Central memory CD8-positive, alpha-beta T cell (primary cell): Measurements from ENCODE around the gene TBC1D22A.
"Not testable (repeated sequence)": the region's sequence is repeated elsewhere in the genome, so short reads cannot be mapped to it uniquely, and the experiment has no call there.

Experiments used
- ATAC-seq: fragments of 150-1000 bp; cut with Tn5 transposase; replicated peaks from 2 replicates; pipeline ENCODE4 v1.10.0; 2022; ENCODE audit warnings: mild to moderate bottlenecking, moderate FRiP score, moderate number of reproducible peaks; ENCODE audit not compliant: poor library complexity, severe bottlenecking; ENCODE audit errors: extremely low read depth
- DNase-seq, 2 donors: peaks; one replicate each; pipeline ENCODE4 v3.0.0; 2021; ENCODE audit warnings: low spot score in 2 of 2
- H3K27ac Mint-ChIP-seq: one replicate; pipeline ENCODE4 v1.8.0; 2022; ENCODE audit warnings: low read depth, mild to moderate bottlenecking, moderate library complexity, mixed read lengths
- H3K27me3 Mint-ChIP-seq: one replicate; pipeline ENCODE4 v1.8.0; 2022; ENCODE audit warnings: mixed read lengths
- H3K36me3 Mint-ChIP-seq: one replicate; pipeline ENCODE4 v1.8.0; 2022; ENCODE audit warnings: mild to moderate bottlenecking, moderate library complexity, mixed read lengths; ENCODE audit not compliant: insufficient read depth
- H3K4me1 Mint-ChIP-seq: one replicate; pipeline ENCODE4 v1.8.0; 2022; ENCODE audit warnings: mixed read lengths
- H3K4me3 Mint-ChIP-seq: one replicate; pipeline ENCODE4 v1.8.0; 2022; ENCODE audit warnings: mild to moderate bottlenecking, moderate library complexity, mixed read lengths
- H3K9me3 Mint-ChIP-seq: one replicate; pipeline ENCODE4 v1.8.0; 2022; ENCODE audit warnings: mixed read lengths

The TBC1D22A gene

GRCh38 chr22:47167056-47167455 lies 404.6 kb downstream of the TBC1D22A start:
- no peaks in the 10 kb centered on the region for H3K27me3 Mint-ChIP-seq
- H3K4me1 Mint-ChIP-seq = no peaks in the 10 kb centered on the region
- peaks cover 7% of the 10 kb centered on the region for H3K36me3 Mint-ChIP-seq
- H3K9me3 Mint-ChIP-seq = no peaks in the 10 kb centered on the region
- ATAC-seq (no peak), DNase-seq (no peak)
- no peak overlapping the region for H3K27ac Mint-ChIP-seq
- H3K4me3 Mint-ChIP-seq = no peak overlapping the region

GRCh38 chr22:47167921-47168320 lies 405.5 kb downstream of the TBC1D22A start:
- not testable (repeated sequence) for DNase-seq, H3K27ac Mint-ChIP-seq, H3K4me1 Mint-ChIP-seq, ATAC-seq, H3K27me3 Mint-ChIP-seq, H3K4me3 Mint-ChIP-seq, H3K36me3 Mint-ChIP-seq, H3K9me3 Mint-ChIP-seq

GRCh38 chr22:47168441-47168840 lies 406.0 kb downstream of the TBC1D22A start:
- ATAC-seq (no peak), DNase-seq (no peak)
- H3K27ac Mint-ChIP-seq = no peak overlapping the region
- no peak overlapping the region for H3K4me3 Mint-ChIP-seq
- no peaks in the 10 kb centered on the region for H3K27me3 Mint-ChIP-seq
- peaks cover 8% of the 10 kb centered on the region for H3K36me3 Mint-ChIP-seq
- no peaks in the 10 kb centered on the region for H3K4me1 Mint-ChIP-seq
- no peaks in the 10 kb centered on the region for H3K9me3 Mint-ChIP-seq

GRCh38 chr22:47168900-47169800 lies 406.7 kb downstream of the TBC1D22A start:
- DNase-seq = no peak
- Mint-ChIP-seq H3K9me3 (no peaks in the 10 kb centered on the region), H3K27ac (no peak overlapping the region)

GRCh38 chr22:47169801-47170140 lies 407.3 kb downstream of the TBC1D22A start:
- H3K27ac Mint-ChIP-seq = no peak overlapping the region

More at GRCh38 chr22:47168900-47169800, 406.7 kb downstream of the TBC1D22A start:
- peaks cover 10% of the 10 kb centered on the region for H3K36me3 Mint-ChIP-seq
- H3K27me3 Mint-ChIP-seq = no peaks in the 10 kb centered on the region
- H3K4me3 Mint-ChIP-seq = no peak overlapping the region
- no peak for ATAC-seq
- no peaks in the 10 kb centered on the region for H3K4me1 Mint-ChIP-seq

GRCh38 chr22:47170511-47171440 lies 408.3 kb downstream of the TBC1D22A start:
- ATAC-seq, H3K27me3 Mint-ChIP-seq, H3K4me3 Mint-ChIP-seq, DNase-seq, H3K4me1 Mint-ChIP-seq, H3K9me3 Mint-ChIP-seq, H3K27ac Mint-ChIP-seq: not testable (repeated sequence)
- H3K36me3 Mint-ChIP-seq = peaks cover 14% of the 10 kb centered on the region

More at GRCh38 chr22:47169801-47170140, 407.3 kb downstream of the TBC1D22A start:
- H3K9me3 Mint-ChIP-seq = no peaks in the 10 kb centered on the region
- no peaks in the 10 kb centered on the region for H3K4me1 Mint-ChIP-seq
- peaks cover 10% of the 10 kb centered on the region for H3K36me3 Mint-ChIP-seq
- ATAC-seq (no peak), DNase-seq (no peak)
- no peak overlapping the region for H3K4me3 Mint-ChIP-seq
- H3K27me3 Mint-ChIP-seq = no peaks in the 10 kb centered on the region

GRCh38 chr22:47171441-47172221 lies 409.2 kb downstream of the TBC1D22A start:
- no peak for DNase-seq
- no peak overlapping the region for H3K27ac Mint-ChIP-seq
- peaks cover 15% of the 10 kb centered on the region for H3K36me3 Mint-ChIP-seq

GRCh38 chr22:47172771-47173534 lies 410.5 kb downstream of the TBC1D22A start:
- no peak for ATAC-seq
- no peaks in the 10 kb centered on the region for H3K9me3 Mint-ChIP-seq
- no peaks in the 10 kb centered on the region for H3K27me3 Mint-ChIP-seq
- DNase-seq = no peak
- H3K4me3 Mint-ChIP-seq = no peak overlapping the region
- H3K36me3 Mint-ChIP-seq = peaks cover 14% of the 10 kb centered on the region
- no peak overlapping the region for H3K27ac Mint-ChIP-seq
- no peaks in the 10 kb centered on the region for H3K4me1 Mint-ChIP-seq

More at GRCh38 chr22:47171441-47172221, 409.2 kb downstream of the TBC1D22A start:
- no peaks in the 10 kb centered on the region for H3K27me3 Mint-ChIP-seq
- no peak overlapping the region for H3K4me3 Mint-ChIP-seq
- H3K9me3 Mint-ChIP-seq = no peaks in the 10 kb centered on the region
- no peak for ATAC-seq
- H3K4me1 Mint-ChIP-seq = no peaks in the 10 kb centered on the region

GRCh38 chr22:47173535-47174021 lies 411.1 kb downstream of the TBC1D22A start:
- no peak for DNase-seq
- ATAC-seq = no peak
- H3K4me1 Mint-ChIP-seq = no peaks in the 10 kb centered on the region

GRCh38 chr22:47174096-47174495 lies 411.6 kb downstream of the TBC1D22A start:
- Mint-ChIP-seq H3K27ac (no peak overlapping the region), H3K27me3 (no peaks in the 10 kb centered on the region), H3K36me3 (peaks cover 14% of the 10 kb centered on the region), H3K4me1 (no peaks in the 10 kb centered on the region), H3K4me3 (no peak overlapping the region), H3K9me3 (no peaks in the 10 kb centered on the region)
- no peak for ATAC-seq
- DNase-seq = no peak

More at GRCh38 chr22:47173535-47174021, 411.1 kb downstream of the TBC1D22A start:
- Mint-ChIP-seq H3K27ac (no peak overlapping the region), H3K27me3 (no peaks in the 10 kb centered on the region), H3K9me3 (no peaks in the 10 kb centered on the region), H3K4me3 (no peak overlapping the region), H3K36me3 (peaks cover 14% of the 10 kb centered on the region)

- DNase-seq (no peak), ATAC-seq (no peak)
- Mint-ChIP-seq H3K4me3 (no peak overlapping the region), H3K9me3 (no peaks in the 10 kb centered on the region), H3K27ac (no peak overlapping the region), H3K36me3 (peaks cover 14% of the 10 kb centered on the region), H3K4me1 (no peaks in the 10 kb centered on the region), H3K27me3 (no peaks in the 10 kb centered on the region)
These were observed 412.2 kb downstream of the TBC1D22A start for GRCh38 chr22:47174671-47175112.
